Fibroblast of gingiva (primary cell): ENCODE results near the gene TMEM270.

Source experiments
- DNase-seq: peaks from one replicate; pipeline ENCODE4 v3.0.0-alpha.2; 2011; ENCODE audit warnings: low read depth

Gene TMEM270

DNA sequence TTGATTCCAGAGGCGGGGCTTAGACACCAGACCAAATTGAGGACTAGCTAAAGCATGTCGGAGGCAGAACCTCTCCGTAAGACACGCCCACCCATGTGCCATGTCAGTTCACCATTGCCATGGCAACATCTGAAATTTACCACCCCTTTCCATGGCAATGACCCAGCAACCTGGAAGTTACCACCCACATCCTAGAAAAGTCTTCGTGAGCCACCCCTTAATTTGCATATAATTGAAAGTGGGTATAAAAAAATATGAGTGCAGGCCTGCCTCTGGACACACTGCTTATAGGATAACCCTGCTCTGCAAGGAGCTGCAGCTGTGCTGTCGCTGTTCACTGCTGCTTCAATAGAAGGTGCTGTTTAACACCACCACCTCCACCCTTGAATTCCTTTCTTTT, 28.0 kb downstream of the TMEM270 start:
- no peak for DNase-seq

DNA sequence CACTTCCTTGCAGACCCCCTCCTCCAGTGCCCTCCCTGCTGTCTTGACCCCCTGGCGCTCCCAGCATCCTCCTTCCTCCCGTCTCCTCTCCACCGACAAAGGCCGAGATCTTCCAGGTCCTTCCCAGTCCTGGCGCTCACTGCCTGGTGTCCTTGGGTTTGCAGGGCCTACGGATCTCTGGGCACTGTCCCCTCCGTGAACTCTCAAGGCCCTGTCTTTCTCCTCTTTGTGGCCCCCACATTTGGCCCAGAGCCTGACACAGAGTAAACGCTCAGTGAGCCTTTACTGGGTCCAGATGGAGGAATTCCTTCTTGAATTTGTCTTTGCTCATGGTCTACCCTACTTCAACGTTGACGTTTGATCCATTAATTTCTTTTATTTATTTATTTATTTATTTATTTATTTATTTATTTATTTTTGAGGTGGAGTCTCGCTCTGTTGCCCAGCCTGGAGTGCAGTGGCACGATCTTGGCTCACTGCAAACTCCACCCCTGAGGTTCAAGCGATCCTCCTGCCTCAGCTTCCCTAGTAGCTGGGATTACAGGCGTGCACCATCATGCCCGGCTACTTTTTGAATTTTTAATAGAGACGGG, 29.7 kb downstream of the TMEM270 start:
- no peak for DNase-seq

DNA sequence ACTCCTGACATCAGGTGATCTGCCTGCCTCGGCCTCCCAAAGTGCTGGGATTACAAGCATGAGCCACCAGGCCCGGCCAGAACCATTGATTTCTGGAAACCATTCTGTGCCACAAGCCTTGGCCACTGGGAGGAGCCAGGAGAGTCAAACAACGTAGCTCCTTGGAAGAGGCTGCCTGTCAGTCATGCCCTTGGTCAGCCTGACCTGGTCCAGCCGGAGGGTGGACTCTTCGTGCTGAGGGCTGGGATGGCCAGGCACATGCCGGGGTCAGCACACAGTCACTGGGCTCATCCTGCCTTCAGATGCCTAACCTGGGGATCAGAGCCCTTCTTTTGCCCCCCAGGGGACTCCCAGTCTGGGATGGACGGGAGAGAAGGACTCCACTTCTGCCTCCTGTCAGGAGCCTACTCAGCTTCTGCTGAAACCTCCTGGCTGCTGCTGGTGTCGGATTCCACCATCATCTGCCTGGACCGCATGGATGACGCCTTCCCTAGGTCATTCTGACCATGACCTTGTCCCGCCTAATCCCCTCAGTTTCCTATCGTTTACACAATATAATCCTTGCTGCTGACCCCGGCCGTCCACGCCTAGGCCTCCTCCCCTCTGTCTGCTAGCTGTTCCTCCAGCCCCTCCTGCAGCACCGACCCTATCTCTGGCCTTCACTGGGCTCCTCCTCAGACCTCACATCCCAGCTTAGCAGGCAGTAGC, 30.4 kb downstream of the TMEM270 start:
- DNase-seq, result no peak

DNA sequence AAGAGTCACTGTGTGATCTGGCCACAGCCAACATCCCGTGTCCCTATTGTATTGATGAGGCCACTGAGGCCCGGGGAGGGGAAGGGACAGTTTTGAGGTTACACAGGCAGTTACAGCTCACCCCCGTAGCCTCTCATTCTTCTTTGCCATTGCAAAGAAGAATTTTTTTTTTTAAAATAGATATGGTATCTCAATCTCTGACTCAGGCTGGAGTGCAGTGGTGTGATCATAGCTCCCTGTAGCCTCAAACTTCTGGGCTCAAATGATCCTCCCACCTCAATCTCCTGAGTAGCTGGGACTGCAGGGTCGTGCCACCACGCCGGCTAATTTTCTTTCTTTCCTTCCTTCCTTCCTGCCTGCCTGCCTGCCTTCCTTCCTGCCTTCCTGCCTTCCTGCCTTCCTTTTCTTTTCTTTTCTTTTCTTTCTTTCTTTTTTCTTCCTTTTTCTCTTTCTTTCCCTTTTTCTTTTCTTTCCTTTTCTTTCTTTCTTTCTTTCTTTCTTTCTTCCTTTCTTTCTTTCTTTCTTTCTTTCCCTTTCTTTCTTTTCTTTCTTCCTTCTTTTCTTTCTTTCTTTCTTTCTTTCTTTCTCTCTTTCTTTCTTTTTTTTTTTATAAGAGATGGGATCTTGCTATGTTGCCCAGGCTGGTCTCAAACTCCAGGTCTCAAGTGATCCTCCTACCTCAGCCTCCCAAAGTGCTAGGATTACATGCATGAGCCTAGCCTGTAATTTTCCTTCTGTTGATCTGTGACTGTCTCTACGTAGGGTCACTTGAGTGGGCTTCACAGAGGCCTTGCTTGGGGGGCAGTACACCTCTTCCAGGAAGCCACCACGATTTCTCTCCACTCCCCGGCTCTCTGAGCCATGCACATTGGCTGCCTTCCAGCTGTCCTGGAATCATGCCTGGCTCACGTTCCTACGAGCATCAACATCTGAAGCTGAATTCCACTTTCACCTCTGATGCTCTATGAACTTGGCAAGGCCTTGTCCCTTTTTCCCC, 31.3 kb downstream of the TMEM270 start:
- DNase-seq, result peak; percentile 39

DNA sequence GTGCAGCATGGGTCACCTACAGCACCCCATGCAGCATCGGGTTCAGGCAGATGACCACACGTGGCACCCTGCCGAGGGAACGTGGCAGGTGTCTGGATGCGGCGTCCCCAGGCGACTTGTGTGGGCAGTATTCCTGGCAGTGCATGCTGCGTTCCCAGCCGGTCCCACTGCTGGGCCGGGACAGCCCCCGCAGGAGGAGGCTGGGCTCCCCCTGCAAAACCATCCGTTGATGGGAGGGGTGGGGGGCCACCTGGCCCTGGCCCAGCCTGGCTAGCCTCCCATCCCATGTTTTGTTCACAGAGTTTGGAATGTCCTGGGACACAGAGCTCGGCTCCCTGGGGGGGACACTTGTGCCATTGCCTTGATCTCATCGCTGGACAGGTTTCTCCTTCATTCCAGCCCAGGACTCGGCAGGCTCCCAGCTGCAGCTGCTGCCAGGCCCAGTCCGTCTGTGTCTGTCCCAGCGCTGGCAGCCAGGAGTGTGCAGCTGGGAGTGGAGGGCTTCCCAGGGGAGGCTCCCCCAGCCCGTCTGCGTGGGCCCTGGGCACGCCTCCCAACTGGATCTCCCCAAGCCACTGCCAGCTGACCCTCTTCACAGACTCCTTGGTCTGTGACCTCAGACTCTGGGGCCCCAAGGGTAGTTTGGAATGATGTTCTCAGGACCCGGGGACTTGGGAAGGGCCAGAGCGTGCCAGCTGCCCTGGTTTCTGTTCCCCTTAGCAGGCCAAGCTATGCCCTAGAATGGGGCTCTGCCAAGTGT, 32.6 kb downstream of the TMEM270 start:
- DNase-seq, result no peak

DNA sequence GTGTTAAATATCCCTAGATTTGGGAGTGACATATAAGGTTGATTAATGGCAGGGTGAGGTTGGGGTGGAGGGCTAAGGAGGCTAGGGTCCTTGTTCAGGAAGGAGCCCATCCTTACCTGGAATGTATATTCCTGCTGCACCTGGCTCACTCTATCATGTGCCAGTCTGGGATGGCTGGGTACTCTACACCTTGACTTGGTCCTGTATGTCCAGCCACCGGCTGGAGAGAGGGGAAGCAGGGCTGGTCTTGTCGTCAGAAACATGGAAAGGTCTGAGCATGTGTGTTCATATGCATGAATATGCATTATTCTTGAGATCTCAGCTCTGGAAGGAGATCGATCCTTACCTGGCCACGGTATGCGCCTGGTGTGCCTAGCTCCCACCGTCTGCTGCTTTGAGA, 33.2 kb downstream of the TMEM270 start:
- no peak for DNase-seq

DNA sequence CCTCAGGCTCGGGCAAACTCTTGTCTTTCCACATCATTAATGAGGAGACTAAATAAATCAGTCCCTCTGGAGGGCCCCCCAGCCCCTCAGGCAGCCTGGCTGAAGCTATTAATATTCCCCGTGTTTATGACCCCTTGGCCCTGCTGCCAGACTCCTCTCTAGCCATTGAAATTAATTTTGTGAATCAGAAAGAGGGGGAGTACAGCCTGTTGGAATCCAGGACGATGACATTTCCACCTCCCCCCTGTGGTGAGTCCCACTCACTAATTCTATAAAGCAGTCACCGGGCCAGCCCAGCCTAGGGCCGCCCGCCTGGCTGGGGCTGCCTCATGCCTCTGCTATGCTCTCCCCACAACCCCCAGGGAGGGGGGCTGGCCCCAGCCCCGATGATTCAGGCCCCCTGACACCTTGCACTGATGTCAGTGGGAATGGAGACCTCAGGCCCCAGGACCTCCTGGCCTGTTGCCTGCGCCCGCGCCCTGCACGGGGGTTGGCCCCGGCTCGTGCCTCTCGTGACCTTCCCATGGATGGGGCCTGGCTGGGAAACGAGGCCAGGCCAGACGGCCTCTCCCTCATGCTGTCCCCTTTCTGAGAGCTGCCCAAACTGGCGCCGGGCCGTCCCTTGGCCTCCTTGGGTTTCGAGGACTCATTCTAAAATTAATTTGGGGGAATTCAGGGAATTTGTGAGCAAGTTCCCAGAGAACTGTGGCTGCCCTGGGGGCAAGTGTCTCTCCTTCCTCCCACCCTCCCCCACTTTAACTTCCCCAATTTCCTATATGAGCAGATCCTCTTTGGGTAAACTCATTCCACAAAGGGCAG, 34.0 kb downstream of the TMEM270 start:
- DNase-seq, result peak; percentile 95

DNA sequence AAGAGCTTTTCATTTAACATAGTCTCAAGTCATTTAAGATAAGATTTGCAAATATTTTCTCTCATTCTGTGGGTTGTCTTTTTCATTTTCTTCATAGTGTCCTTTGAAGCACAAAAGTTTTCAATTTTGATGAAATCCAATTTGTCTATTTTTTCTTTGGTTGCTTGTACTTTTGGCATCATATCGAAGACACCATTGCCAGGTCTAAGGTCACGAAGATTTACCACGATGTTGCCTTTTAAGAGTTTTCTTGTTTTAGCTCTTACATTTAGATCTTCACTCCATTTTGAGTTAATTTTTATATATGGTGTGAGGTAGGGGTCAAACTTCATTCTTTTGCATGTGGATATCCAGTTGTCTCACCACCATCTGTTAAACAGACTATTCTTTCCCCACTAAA, 34.7 kb downstream of the TMEM270 start:
- peak; percentile 25 for DNase-seq

DNA sequence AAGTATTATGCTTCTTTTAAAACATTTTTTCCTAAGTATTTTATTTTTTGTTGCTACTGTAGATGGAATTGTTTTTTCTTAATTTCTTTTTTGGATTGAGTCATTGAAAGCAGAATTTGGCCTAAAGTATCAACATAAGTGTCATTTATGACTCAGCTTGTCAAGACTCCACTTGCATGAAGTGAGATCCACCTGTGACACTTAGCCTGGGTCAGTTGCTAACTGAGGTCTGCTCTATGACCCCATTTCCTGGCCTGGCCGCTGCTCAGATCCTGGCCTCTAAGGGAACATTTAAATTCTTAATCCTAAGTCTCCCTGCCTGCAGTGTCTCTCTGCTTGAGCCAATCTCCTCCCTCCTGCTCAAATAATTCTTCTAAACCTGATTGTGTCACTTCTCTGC, 35.5 kb downstream of the TMEM270 start:
- no peak for DNase-seq

DNA sequence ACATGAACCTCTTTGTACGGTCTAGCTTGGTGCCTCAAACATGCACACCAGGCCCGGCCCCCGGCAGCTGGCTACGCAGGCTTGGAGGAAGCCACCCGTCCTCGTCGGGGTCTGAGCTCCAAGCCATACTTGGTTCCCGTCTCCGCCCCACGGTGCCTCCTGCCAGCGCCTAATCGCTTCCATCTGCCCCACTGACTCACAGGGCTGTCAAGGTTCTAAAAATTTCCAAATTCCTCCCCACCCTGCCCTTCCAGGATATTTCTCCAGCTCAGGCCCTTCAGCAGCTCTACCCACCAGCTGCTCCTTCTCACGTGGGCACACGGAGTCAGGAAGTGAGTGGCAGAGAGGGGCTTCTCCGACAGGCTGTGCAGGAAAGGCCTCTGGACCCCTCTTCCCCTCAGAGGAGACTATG, 38.8 kb downstream of the TMEM270 start:
- DNase-seq, result peak; percentile 94

DNA sequence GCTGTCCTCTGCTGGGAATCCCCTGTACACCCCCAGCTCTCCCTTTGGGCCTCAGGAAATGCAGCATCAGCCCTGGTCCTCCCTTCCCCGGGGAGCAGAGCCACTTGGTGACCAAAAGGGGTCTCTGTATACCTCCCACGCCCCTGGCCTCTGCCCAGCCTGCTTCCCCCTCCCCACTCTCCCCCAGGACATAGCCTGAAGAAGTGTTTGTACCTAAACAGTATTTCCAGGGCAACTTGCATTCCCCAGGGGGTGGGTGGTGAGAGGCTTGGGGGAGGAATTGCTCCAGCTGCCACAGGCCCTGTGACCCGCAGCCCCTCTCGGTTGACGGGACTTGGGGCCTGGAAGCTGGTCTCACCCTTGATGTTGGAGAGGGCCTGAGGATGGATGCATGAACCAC, 39.3 kb downstream of the TMEM270 start:
- DNase-seq, result peak; percentile 78

DNA sequence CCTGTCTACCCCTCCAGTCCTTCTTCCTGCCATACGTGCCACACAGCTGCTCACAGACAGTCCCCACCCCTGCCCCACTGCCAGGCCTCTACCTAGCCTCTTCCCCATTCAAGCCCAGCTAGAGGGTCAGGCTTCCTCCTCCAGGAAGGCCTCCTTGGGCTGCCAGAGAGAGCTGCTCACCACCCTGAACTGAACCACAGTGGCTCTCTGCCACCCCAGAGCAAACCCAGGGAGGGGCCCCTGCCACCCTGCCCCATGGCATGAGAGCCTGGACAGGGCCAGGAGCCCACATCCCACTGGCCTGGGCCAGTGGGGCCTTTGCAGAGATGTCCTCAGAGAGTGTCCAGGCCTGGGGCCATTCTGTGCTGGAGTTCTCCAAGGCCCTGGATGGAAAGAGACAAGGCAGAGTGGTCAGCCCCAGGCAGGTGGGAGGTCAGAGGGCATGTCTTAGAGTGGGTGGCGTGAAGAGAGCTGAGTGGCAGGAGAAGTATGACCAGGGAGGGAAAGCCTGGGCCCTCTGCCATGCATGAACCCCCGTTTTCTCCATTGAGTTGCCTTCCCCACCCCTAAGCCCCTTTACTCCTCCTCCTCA, 40.4 kb downstream of the TMEM270 start:
- no peak for DNase-seq

DNA sequence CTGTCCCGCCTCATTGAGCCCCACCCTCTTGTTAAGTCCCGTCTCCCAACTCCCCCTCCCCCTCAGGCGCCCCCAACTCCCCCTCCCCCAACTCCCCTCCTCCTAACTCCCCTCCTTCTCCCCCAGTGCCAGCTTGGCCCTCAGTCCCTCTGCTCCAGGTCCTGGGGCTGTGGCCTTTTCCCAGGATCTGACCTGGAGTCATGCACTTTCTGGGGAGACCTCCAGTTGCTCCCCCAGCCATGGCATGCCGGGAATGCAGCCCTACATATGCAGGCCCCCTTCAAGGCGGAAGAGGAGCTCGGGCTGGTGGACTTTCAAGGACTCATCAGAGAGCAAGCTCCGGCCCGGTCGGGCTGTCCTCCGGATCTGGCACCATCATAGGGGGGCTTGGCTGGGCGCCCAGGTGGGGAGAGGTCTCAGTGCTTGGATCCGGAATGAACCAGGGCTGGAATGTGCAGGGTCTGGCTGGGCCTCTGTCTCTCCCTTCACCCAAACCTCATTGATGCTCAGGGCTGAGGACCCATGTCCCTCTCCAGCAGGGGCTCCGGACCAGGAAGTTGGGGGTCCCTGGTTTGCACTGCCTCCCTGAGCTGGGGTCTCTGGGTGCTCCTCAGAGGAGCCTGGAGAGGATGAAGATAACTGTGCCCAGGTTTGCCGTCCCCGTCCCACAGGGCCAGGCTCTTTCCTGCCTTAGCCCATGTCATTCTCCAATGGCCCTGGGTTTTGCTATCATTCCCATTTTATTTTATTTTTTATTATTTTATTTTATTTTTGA, 41.1 kb downstream of the TMEM270 start:
- DNase-seq, result no peak

DNA sequence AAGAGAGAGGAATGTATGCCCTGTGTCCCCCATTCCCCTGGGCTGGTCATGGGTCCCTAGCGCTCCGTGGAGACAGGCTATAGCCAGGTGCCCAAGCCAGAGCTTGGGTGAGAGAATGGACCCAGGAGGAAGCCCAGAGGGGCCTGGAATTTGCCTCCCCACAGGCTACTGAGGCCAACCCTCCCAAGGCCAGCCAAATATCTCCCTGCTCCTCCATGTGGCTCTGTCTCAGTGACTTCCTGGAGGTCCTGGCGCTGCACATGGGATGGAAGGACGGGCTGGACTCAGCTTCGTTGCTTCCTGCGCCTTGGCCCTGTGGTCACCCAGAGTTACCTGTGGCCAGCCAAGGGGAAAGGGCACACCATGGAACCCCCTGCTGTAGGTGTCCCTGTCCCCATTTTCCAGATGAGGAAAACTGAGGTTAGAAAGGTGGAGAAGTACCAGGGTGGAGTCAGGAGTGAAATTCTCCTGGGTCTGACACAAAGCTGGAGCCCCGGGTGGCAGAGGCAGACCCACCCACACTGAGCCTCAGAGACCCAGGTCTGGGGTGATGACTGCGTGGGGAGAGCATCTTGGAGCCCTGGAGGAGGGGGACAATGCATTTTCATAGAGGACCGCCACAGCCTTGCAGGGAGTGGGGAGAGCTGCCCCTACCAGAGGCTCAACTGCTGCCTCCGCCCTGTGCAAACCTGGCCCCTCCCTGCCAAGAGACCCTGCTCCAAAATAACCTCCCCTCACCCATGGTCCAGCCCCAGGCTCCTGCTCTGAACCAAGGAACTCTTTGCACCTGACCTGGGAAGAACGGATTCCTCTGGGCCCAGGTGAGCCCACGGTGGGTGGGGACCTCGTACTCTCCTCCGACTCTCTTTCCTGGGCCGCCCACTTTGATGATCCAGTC, 42.6 kb downstream of the TMEM270 start:
- no peak for DNase-seq

DNA sequence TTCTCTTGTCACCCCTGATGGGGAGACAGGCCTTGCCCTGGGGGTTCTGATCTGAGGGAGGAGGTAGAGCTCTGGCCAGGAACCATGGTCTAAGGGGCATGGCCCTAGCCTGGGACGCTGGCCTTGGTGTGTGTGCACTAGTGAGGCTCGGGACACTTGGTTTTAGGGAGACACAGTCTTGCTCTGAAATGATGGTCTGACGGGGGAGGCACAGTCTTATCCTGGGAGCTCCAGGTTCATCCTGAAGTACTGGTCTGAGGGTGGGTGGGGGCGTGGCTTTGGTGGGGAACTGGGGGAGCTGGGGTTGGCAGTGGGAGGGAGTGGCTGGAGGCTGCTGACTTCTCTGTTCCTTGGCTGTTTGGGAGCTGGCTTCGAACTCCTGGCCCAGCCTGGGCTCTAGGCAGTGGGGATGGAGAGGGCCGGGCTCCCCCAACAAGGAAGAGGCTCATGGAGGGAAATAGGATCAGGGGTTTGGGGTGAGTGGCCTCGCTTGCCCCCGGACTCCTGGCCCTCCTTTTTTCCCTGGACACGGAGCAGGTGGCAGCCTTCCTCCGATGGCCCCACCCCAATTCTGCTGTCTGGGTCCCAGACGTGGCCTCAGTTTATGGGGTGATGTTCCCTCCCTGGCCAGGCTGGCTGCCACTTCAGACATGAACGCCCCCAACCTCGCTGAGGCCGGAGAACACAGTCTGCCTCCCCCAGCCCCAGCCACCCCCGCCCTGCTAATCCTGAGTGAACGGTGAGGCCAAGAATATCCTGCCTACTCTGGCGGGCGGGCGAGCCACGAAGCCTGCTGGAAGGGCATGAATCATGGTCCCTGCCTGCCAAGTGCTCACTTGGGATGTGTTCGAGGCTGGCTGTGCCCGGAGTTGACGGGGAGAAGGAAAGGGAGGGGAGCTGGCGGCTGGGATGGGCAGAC, 43.5 kb downstream of the TMEM270 start:
- peak; percentile 32 for DNase-seq

DNA sequence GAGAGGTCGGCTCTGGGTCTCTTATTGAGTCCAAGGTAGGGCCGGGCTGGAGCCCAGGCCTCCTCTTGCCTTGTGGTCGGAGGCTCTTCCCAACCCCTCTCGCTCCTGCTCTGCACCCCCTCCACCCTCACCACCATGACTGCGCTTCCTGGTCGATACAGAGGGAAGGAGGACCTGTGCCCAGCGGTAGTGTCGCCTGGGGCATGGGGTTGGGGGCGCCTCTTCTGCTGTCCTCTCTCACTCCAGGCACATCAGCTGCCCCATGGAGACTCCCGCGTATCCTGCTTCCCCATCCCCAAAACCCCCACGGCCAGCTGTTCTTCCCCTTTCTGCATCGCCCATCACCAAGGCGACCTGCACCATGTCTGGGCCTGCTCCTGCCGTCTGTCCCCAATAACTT, 44.4 kb downstream of the TMEM270 start:
- DNase-seq, result no peak

DNA sequence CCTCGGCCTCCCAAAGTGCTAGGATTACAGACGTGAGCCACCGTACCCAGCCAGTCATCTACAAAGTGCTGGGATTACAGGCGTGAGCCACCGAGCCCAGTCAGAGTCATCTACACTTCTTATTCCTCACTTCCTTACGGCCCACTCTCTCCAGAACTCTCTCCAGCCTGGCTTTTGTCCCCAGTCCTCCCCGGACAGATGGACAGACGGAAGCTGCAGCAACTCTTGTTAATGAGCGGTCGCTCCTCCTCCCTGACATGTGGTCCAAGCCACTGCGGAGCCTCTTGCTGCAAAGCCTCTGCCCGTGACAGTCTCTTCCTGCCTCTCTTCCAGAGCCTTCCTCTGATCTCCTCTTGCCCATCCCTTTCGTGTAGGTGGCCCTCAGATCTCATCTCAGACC, 45.9 kb downstream of the TMEM270 start:
- DNase-seq, result no peak
